HG03457 (cell line): ENCODE measurements around the gene ACR.

Source experiments
- ATAC-seq: cut with Tn5 transposase; IDR thresholded peaks from one replicate; pipeline ENCODE4 v1.9.1; 2021; ENCODE audit warnings: moderate number of reproducible peaks; ENCODE audit not compliant: unreplicated experiment

ACR gene

GRCh38 chr22:50702821-50703725 is 34.9 kb upstream of the ACR start:
- ATAC-seq, result no peak

DNA sequence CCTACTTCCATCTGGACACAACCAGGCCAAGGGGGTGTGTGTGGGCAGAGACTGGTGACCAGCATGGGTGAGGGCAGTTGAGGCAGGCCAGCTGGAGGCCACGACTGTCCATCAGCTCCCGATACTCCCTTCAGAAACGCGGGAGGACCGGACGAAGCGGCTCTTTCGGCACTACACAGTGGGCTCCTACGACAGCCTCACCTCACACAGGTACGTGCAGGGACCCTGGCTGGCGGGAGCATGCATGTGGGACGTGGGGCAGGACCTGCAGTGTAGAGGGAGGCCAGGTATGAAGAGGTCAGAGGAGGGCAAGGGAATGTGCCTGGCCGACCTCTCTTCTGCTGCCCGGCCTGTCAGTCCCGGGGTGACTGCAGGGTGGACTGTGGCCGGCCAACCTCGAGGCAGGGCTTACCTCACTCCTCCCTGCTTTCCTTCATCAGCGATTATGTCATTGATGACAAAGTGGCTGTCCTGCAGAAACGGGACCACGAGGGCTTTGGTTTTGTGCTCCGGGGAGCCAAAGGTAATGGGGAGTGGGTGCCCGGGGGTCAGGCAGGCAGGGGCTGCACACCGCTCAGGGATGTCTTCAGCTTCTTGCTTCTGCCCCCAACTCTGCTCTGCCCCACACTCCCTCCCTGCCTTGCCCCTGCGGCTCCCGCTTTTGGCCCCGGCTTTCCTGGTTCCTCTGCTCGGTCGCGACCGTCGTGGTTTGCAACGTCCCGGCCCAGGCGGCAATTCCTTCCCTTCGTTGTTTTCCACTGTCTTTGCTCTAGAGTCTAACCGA is 34.1 kb upstream of the ACR start:
- no peak for ATAC-seq

GRCh38 chr22:50704510-50705218 is 33.3 kb upstream of the ACR start:
- no peak for ATAC-seq

DNA sequence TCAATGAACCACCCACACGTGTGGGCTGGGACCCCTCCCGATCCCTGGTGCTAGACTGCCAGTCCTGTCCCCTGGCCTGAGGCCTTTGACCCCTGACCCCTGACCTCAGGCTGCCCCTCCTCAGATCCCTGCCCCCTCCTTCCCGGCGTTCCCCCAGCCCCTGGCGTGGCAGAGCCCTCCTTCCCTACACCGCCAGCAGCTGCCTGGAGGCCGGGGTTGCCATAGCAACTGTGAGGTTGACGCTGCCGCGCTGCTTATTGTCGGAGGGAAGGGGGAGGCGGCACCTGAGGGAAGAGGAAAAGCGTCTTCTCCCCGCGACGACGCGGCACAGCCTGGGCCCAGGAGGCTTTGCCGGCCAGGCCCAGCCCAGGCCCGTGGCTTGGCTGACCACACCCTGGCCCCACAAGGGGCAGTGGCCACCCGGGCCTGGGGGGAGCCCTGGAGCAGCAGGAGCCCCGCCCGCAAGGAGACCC is 32.7 kb upstream of the ACR start:
- ATAC-seq, result no peak

DNA sequence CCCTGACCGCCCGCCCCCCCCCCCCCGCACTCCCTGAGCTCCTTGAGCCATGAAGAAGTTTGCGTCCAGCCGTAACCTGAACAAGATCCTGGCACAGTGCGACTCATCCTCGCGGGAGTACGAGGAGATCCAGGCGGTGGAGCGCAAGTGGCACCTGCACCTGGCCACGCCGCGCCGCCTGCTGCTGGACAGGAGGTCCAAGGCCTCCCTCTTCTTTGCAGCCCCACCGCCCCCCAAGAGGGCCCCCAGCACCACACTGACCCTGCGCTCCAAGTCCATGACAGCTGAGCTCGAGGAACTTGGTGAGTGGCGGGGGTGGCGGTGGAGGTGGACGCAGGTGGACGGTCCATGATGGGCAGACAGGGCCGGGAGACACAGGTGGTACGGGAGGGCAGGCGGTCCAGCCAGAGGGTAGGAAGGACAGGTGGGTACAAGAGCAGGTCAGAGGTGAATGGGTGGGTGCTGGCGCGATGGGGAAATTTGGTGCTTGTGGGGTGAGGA is 32.1 kb upstream of the ACR start:
- ATAC-seq, result no peak

DNA sequence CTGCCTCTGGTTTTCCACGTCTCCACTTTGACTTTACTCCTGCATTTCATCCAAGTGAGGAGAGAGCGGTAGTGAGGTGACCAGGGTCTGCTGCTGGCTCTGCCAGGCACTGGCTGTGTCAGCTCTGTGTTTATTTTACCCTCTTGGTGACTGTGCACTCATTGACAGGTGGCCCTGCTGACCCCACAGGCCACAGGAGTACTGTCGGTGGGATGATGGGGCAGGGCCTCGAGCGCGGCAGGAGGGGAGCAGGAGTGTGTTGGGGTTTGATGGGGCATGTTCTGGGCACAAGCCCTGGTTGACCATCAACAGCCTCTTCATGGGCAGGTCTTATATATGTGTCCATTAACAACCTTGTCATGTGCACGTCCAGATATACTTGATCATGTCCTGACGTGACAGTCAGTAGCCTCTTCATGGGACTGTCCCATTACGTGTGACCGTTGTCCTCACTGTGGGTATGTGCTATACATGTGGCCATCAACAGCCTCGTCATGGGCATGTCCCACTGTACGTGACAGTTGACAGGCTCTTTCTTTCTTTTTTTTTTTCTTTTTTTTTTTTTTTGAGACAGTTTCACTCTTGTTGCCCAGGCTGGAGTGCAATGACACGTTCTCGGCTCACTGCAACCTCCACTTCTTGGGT is 31.4 kb upstream of the ACR start:
- ATAC-seq, result no peak

DNA sequence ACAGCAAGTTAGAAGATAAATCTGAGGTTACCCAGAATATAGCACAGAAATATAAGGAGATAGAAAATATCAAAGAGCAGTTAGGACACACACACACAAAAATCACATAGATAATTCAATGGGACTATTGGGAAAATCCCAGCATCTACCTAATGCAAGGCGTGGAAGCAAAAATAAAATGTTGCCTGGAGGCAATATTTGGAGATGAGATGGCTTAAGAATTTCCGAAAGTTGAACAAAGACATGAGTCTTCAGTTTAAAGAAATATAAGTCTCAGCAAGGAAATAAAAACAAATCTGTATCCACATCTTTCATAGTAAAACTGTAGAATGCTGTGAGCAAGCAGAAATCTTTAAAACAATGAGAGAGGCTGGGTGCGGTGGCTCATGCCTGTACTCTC is 29.5 kb upstream of the ACR start:
- no peak for ATAC-seq

DNA sequence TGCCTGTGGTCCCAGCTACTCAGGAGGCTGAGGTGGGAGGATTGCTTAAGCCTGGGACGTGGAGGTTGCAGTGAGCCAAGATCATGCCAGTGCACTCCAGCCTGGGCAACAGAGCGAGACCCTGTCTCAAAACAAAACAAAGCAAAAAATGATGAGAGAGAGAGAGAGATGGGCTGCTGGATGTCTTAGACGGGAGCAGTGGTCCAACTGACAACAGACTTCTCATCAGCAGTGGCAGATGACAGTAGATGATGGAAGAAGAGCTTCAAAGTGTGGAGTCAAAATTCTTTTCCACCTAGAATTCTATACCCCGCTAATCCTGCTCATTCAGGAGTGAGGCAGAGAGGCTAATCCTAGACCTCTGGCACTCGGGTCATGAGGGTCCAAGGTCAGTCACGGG is 29.0 kb upstream of the ACR start:
- no peak for ATAC-seq

DNA sequence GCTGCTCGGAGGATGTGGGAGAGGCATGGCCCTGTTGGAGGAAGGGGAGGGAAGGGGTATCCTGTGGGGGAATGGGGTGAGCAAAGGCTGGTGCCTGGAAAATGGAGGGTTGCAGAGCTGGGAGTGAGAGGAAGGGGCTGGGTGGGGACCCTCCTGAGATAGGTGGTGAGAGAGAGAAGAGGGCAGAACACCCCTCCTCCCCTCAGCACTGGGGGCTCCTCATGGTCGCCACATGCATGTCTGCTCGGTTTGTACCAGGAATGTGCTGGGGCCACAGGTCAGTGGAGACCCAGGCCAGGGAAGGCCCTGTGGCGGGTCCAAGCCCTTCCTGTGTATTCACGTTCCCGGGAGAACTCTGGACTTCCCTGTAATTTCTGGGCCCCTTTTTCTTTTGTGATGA is 27.8 kb upstream of the ACR start:
- ATAC-seq, result no peak

- ATAC-seq, result no peak
Observed at GRCh38 chr22:50710886-50711285, 27.1 kb upstream of the ACR start.

DNA sequence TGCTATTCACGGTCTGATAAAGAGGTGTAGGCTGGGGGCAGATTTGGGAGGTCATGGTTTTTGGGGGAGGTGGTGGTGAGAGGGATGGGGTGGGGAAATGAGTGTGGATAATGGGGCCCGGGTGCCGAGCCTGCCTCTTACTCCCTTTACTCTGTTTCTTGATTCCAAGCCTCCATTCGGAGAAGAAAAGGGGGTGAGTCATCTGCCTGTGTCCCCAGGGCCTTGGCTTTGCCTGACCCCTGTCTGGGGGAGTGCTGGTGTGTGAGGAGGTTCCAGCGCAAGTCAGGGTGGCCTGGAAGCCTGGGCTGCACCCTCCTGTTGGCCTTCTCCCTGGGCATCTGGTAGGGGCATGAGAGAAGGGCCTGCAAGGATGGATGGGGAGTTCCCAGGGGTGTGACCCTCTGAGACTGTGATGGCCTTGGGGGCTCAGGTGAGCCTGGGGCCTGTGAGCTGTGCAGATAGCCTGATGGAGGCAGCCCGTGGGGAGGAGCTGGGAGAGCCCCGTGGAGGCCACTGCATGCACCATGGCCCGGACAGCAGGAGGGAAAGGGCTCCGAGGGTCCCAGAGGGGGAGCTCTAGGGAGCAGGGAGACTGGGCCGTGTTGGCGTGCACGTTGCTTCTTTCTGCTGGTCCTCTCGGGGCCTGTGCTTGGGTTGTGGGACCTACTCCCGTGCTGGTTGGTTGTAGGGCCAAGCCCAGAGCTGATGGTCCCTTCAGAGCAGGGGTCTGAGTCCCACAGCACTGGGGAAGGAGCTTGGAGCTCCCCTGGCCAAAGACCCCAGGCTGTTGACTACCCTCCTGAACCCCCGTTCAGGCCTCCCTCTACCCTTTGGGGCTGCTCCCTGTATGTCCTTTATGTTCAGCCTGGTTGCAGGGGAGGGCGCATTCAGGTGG is 26.3 kb upstream of the ACR start:
- no peak for ATAC-seq

GRCh38 chr22:50712341-50713007 is 25.5 kb upstream of the ACR start:
- no peak for ATAC-seq

GRCh38 chr22:50713008-50713385 is 25.0 kb upstream of the ACR start:
- no peak for ATAC-seq

DNA sequence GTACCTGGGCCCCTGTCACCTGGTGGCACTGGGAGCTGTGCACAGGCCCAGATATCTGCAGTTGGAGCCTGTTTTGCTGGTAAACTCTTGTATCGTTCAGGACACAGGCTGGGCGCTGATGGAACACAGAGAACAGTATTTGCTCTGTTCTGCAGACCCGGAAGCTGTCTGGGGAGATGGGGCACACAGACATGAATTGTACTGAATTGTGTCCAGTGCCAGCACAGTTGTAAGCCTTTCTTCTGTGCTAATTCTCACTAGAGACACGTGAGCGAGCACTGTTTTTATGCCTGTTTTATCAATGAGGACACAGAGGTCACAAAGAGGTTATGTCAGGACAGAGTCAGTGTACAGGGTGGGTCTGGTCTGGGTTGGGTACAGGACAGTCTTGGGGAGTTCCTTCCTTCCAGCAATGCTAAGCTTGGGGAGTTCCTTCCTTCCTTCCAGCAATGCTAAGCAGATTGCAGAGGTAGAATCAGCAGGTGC is 24.4 kb upstream of the ACR start:
- ATAC-seq, result no peak

DNA sequence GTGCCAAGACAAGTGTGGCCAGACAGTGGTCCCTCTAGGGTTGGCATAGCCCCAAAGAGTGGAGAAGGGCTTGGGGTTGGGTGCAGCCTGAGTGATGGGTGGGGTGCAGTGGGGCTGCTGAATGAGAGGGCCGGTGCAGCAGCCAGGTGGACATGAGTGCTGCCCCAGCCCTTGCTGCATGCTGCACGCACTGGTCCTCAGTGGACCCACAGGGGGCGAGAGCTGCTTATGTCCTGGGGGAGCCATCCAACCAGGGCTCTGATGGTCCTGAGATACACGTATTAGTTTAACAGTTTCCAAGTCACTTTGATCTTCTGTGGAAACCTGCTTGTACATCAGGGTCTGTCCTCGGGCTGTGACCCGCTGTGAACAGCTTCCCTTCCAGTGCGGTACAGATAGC is 23.9 kb upstream of the ACR start:
- ATAC-seq, result no peak

GRCh38 chr22:50714631-50715179 is 23.3 kb upstream of the ACR start:
- no peak for ATAC-seq

GRCh38 chr22:50715250-50715649 is 22.8 kb upstream of the ACR start:
- no peak for ATAC-seq

DNA sequence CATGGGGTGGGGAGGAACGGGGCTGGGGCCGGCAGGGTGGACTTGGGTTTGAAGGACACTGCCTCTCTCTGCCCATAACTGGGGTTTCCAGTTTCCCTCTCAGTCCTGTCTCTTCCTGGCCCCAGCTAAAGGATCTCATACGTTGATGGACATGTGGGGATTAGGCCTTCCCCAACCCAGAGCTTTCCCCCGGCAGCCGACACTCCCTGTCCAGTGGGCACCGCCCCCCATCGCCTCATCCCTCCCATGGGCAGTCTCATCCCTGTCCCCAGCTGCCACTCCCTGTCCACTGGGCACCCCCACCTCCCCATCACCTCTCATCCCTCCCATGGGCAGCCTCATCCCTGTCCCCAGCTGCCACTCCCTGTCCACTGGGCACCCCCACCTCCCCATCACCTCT is 22.2 kb upstream of the ACR start:
- ATAC-seq, result no peak
